ENCODE data around the gene MRPL3.

Gene MRPL3

GRCh38 chr3:131417751-131418150 is 85.0 kb downstream of the MRPL3 start:
- no peak for DNase-seq (ENCODE audit: low read depth in 1 of 2, low spot score in 1 of 2)
- TF ChIP-seq GABPA (IDR thresholded peaks at IDR 0.05; ENCODE audit: low read depth), result no peak
- TF ChIP-seq, protein P1, sequence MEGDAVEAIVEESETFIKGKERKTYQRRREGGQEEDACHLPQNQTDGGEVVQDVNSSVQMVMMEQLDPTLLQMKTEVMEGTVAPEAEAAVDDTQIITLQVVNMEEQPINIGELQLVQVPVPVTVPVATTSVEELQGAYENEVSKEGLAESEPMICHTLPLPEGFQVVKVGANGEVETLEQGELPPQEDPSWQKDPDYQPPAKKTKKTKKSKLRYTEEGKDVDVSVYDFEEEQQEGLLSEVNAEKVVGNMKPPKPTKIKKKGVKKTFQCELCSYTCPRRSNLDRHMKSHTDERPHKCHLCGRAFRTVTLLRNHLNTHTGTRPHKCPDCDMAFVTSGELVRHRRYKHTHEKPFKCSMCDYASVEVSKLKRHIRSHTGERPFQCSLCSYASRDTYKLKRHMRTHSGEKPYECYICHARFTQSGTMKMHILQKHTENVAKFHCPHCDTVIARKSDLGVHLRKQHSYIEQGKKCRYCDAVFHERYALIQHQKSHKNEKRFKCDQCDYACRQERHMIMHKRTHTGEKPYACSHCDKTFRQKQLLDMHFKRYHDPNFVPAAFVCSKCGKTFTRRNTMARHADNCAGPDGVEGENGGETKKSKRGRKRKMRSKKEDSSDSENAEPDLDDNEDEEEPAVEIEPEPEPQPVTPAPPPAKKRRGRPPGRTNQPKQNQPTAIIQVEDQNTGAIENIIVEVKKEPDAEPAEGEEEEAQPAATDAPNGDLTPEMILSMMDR (IDR thresholded peaks at IDR 0.05; ENCODE audit: insufficient read depth, low read length), result no peak
- TF ChIP-seq, protein P2, sequence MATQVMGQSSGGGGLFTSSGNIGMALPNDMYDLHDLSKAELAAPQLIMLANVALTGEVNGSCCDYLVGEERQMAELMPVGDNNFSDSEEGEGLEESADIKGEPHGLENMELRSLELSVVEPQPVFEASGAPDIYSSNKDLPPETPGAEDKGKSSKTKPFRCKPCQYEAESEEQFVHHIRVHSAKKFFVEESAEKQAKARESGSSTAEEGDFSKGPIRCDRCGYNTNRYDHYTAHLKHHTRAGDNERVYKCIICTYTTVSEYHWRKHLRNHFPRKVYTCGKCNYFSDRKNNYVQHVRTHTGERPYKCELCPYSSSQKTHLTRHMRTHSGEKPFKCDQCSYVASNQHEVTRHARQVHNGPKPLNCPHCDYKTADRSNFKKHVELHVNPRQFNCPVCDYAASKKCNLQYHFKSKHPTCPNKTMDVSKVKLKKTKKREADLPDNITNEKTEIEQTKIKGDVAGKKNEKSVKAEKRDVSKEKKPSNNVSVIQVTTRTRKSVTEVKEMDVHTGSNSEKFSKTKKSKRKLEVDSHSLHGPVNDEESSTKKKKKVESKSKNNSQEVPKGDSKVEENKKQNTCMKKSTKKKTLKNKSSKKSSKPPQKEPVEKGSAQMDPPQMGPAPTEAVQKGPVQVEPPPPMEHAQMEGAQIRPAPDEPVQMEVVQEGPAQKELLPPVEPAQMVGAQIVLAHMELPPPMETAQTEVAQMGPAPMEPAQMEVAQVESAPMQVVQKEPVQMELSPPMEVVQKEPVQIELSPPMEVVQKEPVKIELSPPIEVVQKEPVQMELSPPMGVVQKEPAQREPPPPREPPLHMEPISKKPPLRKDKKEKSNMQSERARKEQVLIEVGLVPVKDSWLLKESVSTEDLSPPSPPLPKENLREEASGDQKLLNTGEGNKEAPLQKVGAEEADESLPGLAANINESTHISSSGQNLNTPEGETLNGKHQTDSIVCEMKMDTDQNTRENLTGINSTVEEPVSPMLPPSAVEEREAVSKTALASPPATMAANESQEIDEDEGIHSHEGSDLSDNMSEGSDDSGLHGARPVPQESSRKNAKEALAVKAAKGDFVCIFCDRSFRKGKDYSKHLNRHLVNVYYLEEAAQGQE (IDR thresholded peaks at IDR 0.05; ENCODE audit: insufficient replicate concordance, low read depth), result no peak
- TF ChIP-seq SPI1 (IDR thresholded peaks at IDR 0.05; ENCODE audit: borderline replicate concordance, low read depth), result no peak
- TF ChIP-seq POLR2AphosphoS5 (IDR thresholded peaks at IDR 0.05; ENCODE audit: low read depth), result no peak
- H3K27me3 ChIP-seq (ENCODE audit: insufficient read depth, poor library complexity, severe bottlenecking), result no peaks in the 10 kb centered on the region
- H3K27ac ChIP-seq (replicated peaks), result no peak overlapping the region
- no peak overlapping the region for H3K4me3 ChIP-seq (replicated peaks; ENCODE audit: insufficient read depth, low read length)
